ENCODE measurements around the gene ZNF783. TPM values are rescaled to one million over a fixed set of nuclear protein-coding genes. Genes with fewer than 3 reads are reported as not detected.
A peak's percentile ranks its signal among the peaks of the same experiment; 100 is the strongest.

Gene ZNF783
- total RNA-seq, 2 experiments from 2014 or later, result 13.2 to 13.4 TPM

DNA sequence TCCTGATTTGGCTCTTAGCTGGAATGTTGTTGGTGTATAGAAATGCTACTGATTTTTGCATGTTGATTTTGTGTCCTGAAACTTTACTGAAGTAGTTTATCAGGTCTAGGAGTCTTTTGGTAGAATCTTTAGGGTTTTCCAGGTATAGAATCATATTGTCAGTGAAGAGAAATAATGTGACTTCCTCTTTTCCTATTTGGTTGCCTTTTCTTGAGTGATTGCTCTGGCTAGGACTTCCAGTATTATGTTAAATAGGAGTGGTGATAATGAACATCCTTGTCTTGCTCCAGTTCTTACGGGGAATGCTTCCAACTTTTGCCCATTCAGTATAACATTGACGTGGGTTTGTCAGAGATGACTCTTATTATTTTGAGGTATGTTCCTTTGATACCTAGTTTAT, 52.0 kb downstream of the ZNF783 start:
- DNase-seq, result no peak
- no peaks in the 10 kb centered on the region for H3K4me1 Mint-ChIP-seq (ENCODE audit: low read depth)
- H3K4me3 Mint-ChIP-seq, result no peak overlapping the region
- TF ChIP-seq, protein P1, sequence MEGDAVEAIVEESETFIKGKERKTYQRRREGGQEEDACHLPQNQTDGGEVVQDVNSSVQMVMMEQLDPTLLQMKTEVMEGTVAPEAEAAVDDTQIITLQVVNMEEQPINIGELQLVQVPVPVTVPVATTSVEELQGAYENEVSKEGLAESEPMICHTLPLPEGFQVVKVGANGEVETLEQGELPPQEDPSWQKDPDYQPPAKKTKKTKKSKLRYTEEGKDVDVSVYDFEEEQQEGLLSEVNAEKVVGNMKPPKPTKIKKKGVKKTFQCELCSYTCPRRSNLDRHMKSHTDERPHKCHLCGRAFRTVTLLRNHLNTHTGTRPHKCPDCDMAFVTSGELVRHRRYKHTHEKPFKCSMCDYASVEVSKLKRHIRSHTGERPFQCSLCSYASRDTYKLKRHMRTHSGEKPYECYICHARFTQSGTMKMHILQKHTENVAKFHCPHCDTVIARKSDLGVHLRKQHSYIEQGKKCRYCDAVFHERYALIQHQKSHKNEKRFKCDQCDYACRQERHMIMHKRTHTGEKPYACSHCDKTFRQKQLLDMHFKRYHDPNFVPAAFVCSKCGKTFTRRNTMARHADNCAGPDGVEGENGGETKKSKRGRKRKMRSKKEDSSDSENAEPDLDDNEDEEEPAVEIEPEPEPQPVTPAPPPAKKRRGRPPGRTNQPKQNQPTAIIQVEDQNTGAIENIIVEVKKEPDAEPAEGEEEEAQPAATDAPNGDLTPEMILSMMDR (IDR thresholded peaks at IDR 0.05), result no peak
- H3K36me3 Mint-ChIP-seq (ENCODE audit: low read depth), result no peaks in the 10 kb centered on the region
- CTCF ChIA-PET, result no interaction called here
- intact Hi-C loops (cut with micrococcal nuclease), result no loop called here
- POLR2A ChIA-PET, result no interaction called here
- peaks cover 3% of the 10 kb centered on the region for H3K9me3 Mint-ChIP-seq
- H3K27me3 Mint-ChIP-seq, result peaks cover 4% of the 10 kb centered on the region
- no peak overlapping the region for H3K27ac Mint-ChIP-seq
- no peak for ATAC-seq

- ChIA-PET CTCF (no interaction called here), POLR2A (no interaction called here)
- Mint-ChIP-seq H3K9me3 (no peaks in the 10 kb centered on the region), H3K27me3 (peaks cover 9% of the 10 kb centered on the region), H3K4me1 (ENCODE audit: low read depth) (no peaks in the 10 kb centered on the region), H3K4me3 (no peak overlapping the region), H3K36me3 (ENCODE audit: low read depth) (no peaks in the 10 kb centered on the region), H3K27ac (no peak overlapping the region)
- intact Hi-C loops (cut with micrococcal nuclease), result no loop called here
- TF ChIP-seq, protein P1 (IDR thresholded peaks at IDR 0.05), result no peak
- ATAC-seq (no peak), DNase-seq (no peak)
Observed at GRCh38 chr7:149316606-149317005, 54.6 kb downstream of the ZNF783 start.

DNA sequence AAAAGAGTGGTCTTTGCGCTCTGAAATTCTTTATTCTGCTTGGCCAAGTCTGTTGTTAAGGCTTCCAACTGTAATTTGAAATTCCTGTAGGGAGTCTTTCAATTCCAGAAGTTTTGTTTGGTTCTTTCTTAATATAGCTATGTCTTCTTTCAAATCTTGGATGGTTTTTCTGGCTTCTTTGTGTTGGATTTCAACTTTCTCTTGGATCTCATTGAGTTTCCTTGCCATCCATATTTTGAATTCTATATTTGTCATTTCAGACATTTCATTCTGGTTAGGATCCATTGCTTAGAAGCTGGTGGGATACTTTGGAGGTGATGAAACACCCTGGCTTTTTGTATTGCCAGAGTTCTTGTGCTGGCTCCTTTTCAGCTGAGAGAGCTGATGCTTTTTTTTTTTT, 55.5 kb downstream of the ZNF783 start:
- Mint-ChIP-seq H3K9me3 (no peaks in the 10 kb centered on the region), H3K4me3 (no peak overlapping the region), H3K27me3 (peaks cover 9% of the 10 kb centered on the region), H3K27ac (no peak overlapping the region), H3K4me1 (ENCODE audit: low read depth) (peaks cover 8% of the 10 kb centered on the region), H3K36me3 (ENCODE audit: low read depth) (no peaks in the 10 kb centered on the region)
- intact Hi-C loops (cut with micrococcal nuclease), result no loop called here
- DNase-seq (no peak), ATAC-seq (no peak)
- POLR2A ChIA-PET, result no interaction called here
- TF ChIP-seq, protein P1 (IDR thresholded peaks at IDR 0.05), result no peak
- CTCF ChIA-PET, result interaction anchor here (0.8 to 1.2 kb wide), 2 partner anchors 9 to 33 kb away, joined by 4 to 5 read pairs; no protein-coding TSS in a partner anchor

- ATAC-seq (peak; percentile 42), DNase-seq (peak; percentile 44)
- ChIA-PET POLR2A (no interaction called here), CTCF (interaction anchor here (0.8 to 1.2 kb wide), 4 partner anchors 8 to 253 kb away, joined by 3 to 7 read pairs (median 4); no protein-coding TSS in a partner anchor)
- TF ChIP-seq, protein P1 (IDR thresholded peaks at IDR 0.05), result peak; percentile 21
- Mint-ChIP-seq H3K36me3 (ENCODE audit: low read depth) (no peaks in the 10 kb centered on the region), H3K27ac (no peak overlapping the region), H3K9me3 (no peaks in the 10 kb centered on the region), H3K4me1 (ENCODE audit: low read depth) (peaks cover 8% of the 10 kb centered on the region), H3K27me3 (peaks cover 9% of the 10 kb centered on the region), H3K4me3 (no peak overlapping the region)
- intact Hi-C loops (cut with micrococcal nuclease), result no loop called here
Observed at GRCh38 chr7:149317986-149318672, 56.1 kb downstream of the ZNF783 start.

GRCh38 chr7:149319376-149319775, 57.4 kb downstream of the ZNF783 start:
- ATAC-seq, result no peak
- TF ChIP-seq, protein P1 (IDR thresholded peaks at IDR 0.05), result no peak
- Mint-ChIP-seq H3K4me1 (ENCODE audit: low read depth) (peaks cover 8% of the 10 kb centered on the region), H3K4me3 (no peak overlapping the region), H3K36me3 (ENCODE audit: low read depth) (no peaks in the 10 kb centered on the region), H3K27me3 (peaks cover 9% of the 10 kb centered on the region), H3K9me3 (no peaks in the 10 kb centered on the region), H3K27ac (no peak overlapping the region)
- ChIA-PET POLR2A (no interaction called here), CTCF (interaction anchor here (1.2 kb wide), 1 partner anchor 9 kb away, joined by 7 read pairs; no protein-coding TSS in a partner anchor)
- intact Hi-C loops (cut with micrococcal nuclease), result no loop called here
- no peak for DNase-seq

Data from activated CD8-positive, alpha-beta T cell treated with anti-CD3 and anti-CD28 coated beads for 36 hours (primary cell).